Measurements from ENCODE around the gene TM9SF1. TPM values are rescaled to one million over a fixed set of nuclear protein-coding genes. Genes with fewer than 3 reads are reported as not detected.

Gene TM9SF1
- total and polyA plus RNA-seq, 4 donors: 15.8 to 37.3 (median 35.2) TPM

DNA sequence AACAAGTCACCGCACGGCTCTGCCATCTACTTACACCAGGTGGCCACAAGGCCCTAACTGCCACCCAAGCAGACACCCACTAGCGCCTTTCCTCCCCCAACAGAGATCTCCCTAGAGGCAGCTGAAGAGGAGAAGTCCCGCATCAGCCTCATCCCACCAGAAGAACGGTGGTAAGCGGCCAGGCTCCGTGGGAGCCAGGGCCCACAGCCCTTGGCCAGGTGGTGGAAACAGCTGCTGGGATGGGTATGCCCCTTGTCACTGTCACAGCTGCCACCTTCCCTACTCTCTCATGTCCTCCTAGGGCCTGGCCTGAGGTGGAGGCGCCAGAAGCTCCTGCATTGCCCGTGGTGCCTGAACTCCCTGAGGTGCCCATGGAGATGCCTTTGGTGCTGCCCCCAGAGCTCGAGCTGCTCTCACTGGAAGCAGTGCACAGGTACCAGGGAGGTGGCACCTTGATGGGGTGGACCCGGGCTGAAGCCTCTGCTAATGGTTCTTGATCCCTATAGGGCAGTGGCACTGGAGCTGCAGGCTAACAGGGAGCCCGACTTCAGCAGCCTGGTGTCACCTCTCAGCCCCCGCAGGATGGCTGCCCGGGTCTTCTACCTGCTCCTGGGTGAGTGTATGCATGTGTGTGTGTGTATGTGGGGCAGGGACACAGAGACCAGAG, 15.8 kb downstream of the TM9SF1 start:
- ATAC-seq (ENCODE audit: low FRiP score): no peak
- H3K4me1 ChIP-seq (ENCODE audit: control insufficient read depth in 1 of 2, insufficient read depth in 2 of 2, low read length in 2 of 2): no peaks in the 10 kb centered on the region
- H3K9me3 ChIP-seq (ENCODE audit: control insufficient read depth, low read length): no peaks in the 10 kb centered on the region
- no peaks in the 10 kb centered on the region for H3K36me3 ChIP-seq (ENCODE audit: control insufficient read depth in 1 of 2, insufficient read depth in 2 of 2, low read length in 1 of 2)
- H3K4me3 ChIP-seq (ENCODE audit: low read length in 2 of 2): no peak overlapping the region
- 86 to 87% methylated on average over 14 of the region's 14 CpGs for WGBS, 2 donors
- H3K27ac ChIP-seq (ENCODE audit: low read depth in 1 of 2, low read length in 2 of 2): peak overlapping the region in 1 of 2 donors; percentile 11
- intact Hi-C loops (cut with DNase I): no loop called here
- DNase-seq: peak in 1 of 2 donors; percentile 68
- no peaks in the 10 kb centered on the region for H3K27me3 ChIP-seq (ENCODE audit: control insufficient read depth in 1 of 2, insufficient read depth in 2 of 2, low read length in 1 of 2)

DNA sequence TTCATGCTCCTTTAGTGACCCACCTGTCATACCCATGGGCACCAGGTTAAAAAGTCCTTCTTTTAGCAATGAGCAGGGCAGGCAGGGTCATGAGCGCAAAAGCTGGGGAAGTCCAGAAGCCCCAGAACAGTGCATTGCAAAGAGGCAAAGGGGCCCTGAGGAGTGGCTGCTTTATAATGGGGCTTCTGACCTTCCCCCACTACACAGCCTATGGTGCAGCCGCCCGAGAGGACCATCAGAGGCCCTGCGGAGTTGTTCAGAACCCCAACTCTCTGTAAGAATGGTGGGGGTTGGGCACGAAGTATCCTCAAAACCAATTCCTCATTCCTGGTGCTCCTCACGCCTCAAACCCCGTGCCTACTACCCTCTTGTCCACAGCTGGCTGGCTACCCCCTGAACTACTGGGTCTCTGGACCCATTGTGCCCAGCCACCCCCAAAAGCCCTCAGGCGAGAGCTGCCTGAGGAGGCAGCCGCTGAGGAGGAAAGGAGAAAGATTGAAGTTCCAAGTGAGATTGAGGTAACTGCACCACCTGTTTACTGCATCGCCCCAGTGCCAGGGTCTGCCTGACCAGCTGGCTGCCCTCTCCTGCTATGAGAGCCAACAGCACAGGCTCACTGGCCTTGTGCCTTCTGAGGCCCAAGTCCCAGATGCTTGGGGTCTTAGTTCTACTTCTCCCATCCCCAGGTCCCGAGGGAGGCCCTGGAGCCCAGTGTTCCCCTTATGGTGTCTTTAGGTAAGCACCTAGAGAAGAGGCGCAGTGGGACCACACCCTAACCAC, 16.7 kb downstream of the TM9SF1 start:
- 91 to 93% methylated on average over 12 of the region's 12 CpGs for WGBS, 2 donors
- peak in 1 of 2 donors; percentile 69 for DNase-seq
- no peaks in the 10 kb centered on the region for H3K4me1 ChIP-seq (ENCODE audit: control insufficient read depth in 1 of 2, insufficient read depth in 2 of 2, low read length in 2 of 2)
- H3K9me3 ChIP-seq (ENCODE audit: control insufficient read depth, low read length): no peaks in the 10 kb centered on the region
- no peaks in the 10 kb centered on the region for H3K27me3 ChIP-seq (ENCODE audit: control insufficient read depth in 1 of 2, insufficient read depth in 2 of 2, low read length in 1 of 2)
- ATAC-seq (ENCODE audit: low FRiP score): no peak
- H3K36me3 ChIP-seq (ENCODE audit: control insufficient read depth in 1 of 2, insufficient read depth in 2 of 2, low read length in 1 of 2): no peaks in the 10 kb centered on the region
- H3K4me3 ChIP-seq (ENCODE audit: low read length in 2 of 2): no peak overlapping the region
- intact Hi-C loops (cut with DNase I): no loop called here
- no peak overlapping the region for H3K27ac ChIP-seq (ENCODE audit: low read depth in 1 of 2, low read length in 2 of 2)

DNA sequence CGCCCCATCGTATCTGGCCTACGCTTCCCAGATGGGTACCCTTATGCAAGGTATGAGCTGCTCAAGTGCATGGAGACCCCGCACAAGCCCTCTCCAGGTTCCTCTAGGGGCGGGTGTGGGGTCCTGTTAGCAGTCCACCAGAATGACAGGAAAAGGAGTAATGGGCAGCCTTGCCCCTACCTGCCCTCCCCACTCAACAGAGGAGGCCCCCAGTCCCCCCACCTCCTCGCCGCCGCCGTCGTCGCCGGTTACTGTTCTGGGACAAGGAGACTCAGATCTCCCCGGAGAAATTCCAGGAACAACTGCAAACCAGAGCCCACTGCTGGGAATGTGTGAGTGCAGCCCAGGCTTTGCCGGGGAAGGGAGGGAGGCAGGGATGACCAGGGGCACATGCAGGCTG, 17.4 kb downstream of the TM9SF1 start:
- DNase-seq (peak in 1 of 2 donors; percentile 77), ATAC-seq (ENCODE audit: low FRiP score) (no peak)
- H3K27me3 ChIP-seq (ENCODE audit: control insufficient read depth in 1 of 2, insufficient read depth in 2 of 2, low read length in 1 of 2): no peaks in the 10 kb centered on the region
- WGBS, 2 donors: 91% methylated on average over 14 of the region's 14 CpGs
- no peaks in the 10 kb centered on the region for H3K36me3 ChIP-seq (ENCODE audit: control insufficient read depth in 1 of 2, insufficient read depth in 2 of 2, low read length in 1 of 2)
- intact Hi-C loops (cut with DNase I): no loop called here
- H3K4me3 ChIP-seq (ENCODE audit: low read length in 2 of 2): no peak overlapping the region
- no peaks in the 10 kb centered on the region for H3K9me3 ChIP-seq (ENCODE audit: control insufficient read depth, low read length)
- no peak overlapping the region for H3K27ac ChIP-seq (ENCODE audit: low read depth in 1 of 2, low read length in 2 of 2)
- no peaks in the 10 kb centered on the region for H3K4me1 ChIP-seq (ENCODE audit: control insufficient read depth in 1 of 2, insufficient read depth in 2 of 2, low read length in 2 of 2)

DNA sequence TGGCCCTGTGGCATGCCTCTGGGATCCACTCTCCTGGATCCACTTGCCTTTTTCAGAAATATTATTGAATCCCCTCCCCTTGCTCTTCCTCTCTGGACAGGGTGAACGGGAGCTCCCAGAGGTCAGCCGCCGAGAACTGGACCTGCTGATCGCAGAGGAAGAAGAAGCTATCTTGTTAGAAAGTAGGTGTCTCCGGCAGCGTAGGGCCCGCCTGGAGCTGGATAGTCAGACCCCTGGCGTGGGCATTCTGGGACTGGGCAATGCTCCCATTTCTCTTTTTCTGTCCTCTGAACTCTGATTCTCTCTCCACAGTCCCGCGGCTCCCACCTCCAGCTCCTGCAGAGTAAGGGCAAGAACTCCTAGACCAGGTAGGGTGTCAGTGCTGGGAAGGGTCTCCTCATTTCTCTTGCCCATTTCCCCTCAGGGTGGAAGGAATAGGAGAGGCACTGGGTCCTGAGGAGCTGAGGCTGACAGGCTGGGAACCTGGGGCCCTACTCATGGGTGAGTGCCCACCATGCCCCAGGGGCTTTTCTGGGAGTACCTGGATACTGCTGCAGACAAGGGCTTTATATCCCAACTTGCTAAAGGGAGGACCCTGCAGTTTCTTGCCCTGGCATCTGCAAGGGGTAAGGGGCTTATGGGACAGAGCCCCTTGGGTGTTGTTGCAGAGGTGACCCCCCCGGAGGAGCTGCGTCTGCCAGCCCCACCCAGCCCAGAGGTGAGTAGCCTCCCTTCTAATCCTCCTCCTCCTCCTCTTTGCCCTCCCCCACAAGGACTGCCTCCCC, 18.0 kb downstream of the TM9SF1 start:
- Histone ChIP-seq H3K4me1 (ENCODE audit: control insufficient read depth in 1 of 2, insufficient read depth in 2 of 2, low read length in 2 of 2) (no peaks in the 10 kb centered on the region), H3K27ac (ENCODE audit: low read depth in 1 of 2, low read length in 2 of 2) (no peak overlapping the region), H3K4me3 (ENCODE audit: low read length in 2 of 2) (no peak overlapping the region), H3K9me3 (ENCODE audit: control insufficient read depth, low read length) (no peaks in the 10 kb centered on the region), H3K36me3 (ENCODE audit: control insufficient read depth in 1 of 2, insufficient read depth in 2 of 2, low read length in 1 of 2) (no peaks in the 10 kb centered on the region), H3K27me3 (ENCODE audit: control insufficient read depth in 1 of 2, insufficient read depth in 2 of 2, low read length in 1 of 2) (no peaks in the 10 kb centered on the region)
- DNase-seq (no peak), ATAC-seq (ENCODE audit: low FRiP score) (no peak)
- 87 to 89% methylated on average over 12 of the region's 12 CpGs for WGBS, 2 donors
- intact Hi-C loops (cut with DNase I): no loop called here

DNA sequence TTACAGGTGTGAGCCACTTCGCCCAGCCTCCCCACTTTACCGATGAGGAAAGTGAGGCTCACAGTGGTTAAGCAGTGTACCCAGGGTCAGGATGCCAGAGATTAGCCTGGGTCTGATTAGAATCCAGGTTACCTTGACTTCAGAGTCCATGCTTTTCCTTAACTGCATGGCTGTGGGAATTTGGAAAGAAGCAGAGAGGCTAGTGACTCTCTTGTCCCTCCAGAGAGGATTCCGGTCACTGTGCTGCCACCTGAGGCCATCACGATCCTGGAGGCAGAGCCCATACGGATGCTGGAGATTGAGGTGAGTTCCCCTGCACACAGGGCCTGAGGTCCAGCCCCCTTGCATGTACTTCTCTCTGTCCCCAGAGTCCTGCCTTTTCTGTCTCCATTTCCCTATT, 18.6 kb downstream of the TM9SF1 start:
- peaks cover 0 to 2% of the 10 kb centered on the region in 2 donors for H3K4me1 ChIP-seq (ENCODE audit: control insufficient read depth in 1 of 2, insufficient read depth in 2 of 2, low read length in 2 of 2)
- H3K27me3 ChIP-seq (ENCODE audit: control insufficient read depth in 1 of 2, insufficient read depth in 2 of 2, low read length in 1 of 2): no peaks in the 10 kb centered on the region
- DNase-seq (no peak), ATAC-seq (ENCODE audit: low FRiP score) (no peak)
- H3K36me3 ChIP-seq (ENCODE audit: control insufficient read depth in 1 of 2, insufficient read depth in 2 of 2, low read length in 1 of 2): no peaks in the 10 kb centered on the region
- no peak overlapping the region for H3K4me3 ChIP-seq (ENCODE audit: low read length in 2 of 2)
- H3K9me3 ChIP-seq (ENCODE audit: control insufficient read depth, low read length): no peaks in the 10 kb centered on the region
- H3K27ac ChIP-seq (ENCODE audit: low read depth in 1 of 2, low read length in 2 of 2): no peak overlapping the region
- intact Hi-C loops (cut with DNase I): no loop called here
- WGBS, 2 donors: 94 to 98% methylated on average over 5 of the region's 5 CpGs

DNA sequence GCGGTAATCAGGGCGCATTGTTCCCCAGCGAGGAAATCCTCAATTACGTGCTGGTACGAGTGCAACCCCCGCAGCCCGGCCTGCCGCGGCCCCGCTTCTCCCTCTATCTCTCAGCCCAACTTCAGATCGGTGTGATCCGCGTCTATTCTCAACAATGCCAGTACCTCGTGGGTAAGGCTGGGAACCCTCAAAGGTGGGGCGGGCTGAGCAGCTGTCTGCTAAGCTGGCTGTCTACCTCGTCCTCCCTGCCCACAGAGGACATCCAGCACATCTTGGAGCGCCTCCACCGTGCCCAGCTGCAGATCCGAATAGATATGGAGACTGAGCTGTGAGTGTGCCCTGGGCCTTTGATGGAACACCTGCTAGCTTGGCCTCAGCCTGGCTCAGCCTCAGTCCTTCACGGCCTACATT, 22.4 kb downstream of the TM9SF1 start:
- Histone ChIP-seq H3K4me3 (ENCODE audit: low read length in 2 of 2) (no peak overlapping the region), H3K27me3 (ENCODE audit: control insufficient read depth in 1 of 2, insufficient read depth in 2 of 2, low read length in 1 of 2) (no peaks in the 10 kb centered on the region), H3K27ac (ENCODE audit: low read depth in 1 of 2, low read length in 2 of 2) (no peak overlapping the region), H3K4me1 (ENCODE audit: control insufficient read depth in 1 of 2, insufficient read depth in 2 of 2, low read length in 2 of 2) (peaks cover 0 to 2% of the 10 kb centered on the region in 2 donors), H3K9me3 (ENCODE audit: control insufficient read depth, low read length) (no peaks in the 10 kb centered on the region), H3K36me3 (ENCODE audit: control insufficient read depth in 1 of 2, insufficient read depth in 2 of 2, low read length in 1 of 2) (no peaks in the 10 kb centered on the region)
- DNase-seq: peak in 1 of 2 donors; percentile 77
- WGBS, 2 donors: 76 to 85% methylated on average over 20 of the region's 20 CpGs
- ATAC-seq (ENCODE audit: low FRiP score): peak; percentile 4
- intact Hi-C loops (cut with DNase I): no loop called here

DNA sequence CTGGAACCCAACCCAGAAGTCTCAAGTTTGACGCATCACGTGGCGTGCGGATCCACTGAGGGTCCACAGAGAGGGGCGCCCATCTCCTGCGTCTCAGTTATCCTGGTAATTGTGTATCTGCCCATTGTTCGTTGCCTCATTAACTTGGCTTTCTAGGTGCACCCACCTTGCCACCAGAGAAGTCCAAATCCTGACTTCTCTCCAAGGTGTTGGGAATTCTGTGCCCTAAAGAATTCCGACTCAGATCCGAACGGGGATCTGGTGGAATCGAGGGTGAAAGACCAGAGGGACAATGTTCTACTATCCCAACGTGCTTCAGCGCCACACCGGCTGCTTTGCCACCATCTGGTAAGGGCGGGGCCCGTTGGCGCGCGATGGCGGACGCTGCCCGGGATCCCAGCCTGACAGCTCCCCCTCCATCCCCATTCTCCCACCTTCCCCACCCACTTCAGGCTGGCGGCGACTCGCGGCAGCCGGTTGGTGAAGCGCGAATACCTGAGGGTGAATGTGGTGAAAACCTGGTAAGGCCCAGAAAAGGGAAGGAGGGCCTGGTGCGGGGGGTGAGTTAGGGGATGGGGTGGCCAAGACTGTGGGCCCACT, 22.9 kb downstream of the TM9SF1 start:
- H3K9me3 ChIP-seq (ENCODE audit: control insufficient read depth, low read length): no peaks in the 10 kb centered on the region
- peaks cover 0 to 2% of the 10 kb centered on the region in 2 donors for H3K4me1 ChIP-seq (ENCODE audit: control insufficient read depth in 1 of 2, insufficient read depth in 2 of 2, low read length in 2 of 2)
- intact Hi-C loops (cut with DNase I): no loop called here
- peaks cover 0 to 2% of the 10 kb centered on the region in 2 donors for H3K36me3 ChIP-seq (ENCODE audit: control insufficient read depth in 1 of 2, insufficient read depth in 2 of 2, low read length in 1 of 2)
- WGBS, 2 donors: 27 to 34% methylated on average over 30 of the region's 30 CpGs
- H3K27ac ChIP-seq (ENCODE audit: low read depth in 1 of 2, low read length in 2 of 2): no peak overlapping the region
- no peak overlapping the region for H3K4me3 ChIP-seq (ENCODE audit: low read length in 2 of 2)
- no peaks in the 10 kb centered on the region for H3K27me3 ChIP-seq (ENCODE audit: control insufficient read depth in 1 of 2, insufficient read depth in 2 of 2, low read length in 1 of 2)
- ATAC-seq (ENCODE audit: low FRiP score) (peak; percentile 6), DNase-seq (no peak)

DNA sequence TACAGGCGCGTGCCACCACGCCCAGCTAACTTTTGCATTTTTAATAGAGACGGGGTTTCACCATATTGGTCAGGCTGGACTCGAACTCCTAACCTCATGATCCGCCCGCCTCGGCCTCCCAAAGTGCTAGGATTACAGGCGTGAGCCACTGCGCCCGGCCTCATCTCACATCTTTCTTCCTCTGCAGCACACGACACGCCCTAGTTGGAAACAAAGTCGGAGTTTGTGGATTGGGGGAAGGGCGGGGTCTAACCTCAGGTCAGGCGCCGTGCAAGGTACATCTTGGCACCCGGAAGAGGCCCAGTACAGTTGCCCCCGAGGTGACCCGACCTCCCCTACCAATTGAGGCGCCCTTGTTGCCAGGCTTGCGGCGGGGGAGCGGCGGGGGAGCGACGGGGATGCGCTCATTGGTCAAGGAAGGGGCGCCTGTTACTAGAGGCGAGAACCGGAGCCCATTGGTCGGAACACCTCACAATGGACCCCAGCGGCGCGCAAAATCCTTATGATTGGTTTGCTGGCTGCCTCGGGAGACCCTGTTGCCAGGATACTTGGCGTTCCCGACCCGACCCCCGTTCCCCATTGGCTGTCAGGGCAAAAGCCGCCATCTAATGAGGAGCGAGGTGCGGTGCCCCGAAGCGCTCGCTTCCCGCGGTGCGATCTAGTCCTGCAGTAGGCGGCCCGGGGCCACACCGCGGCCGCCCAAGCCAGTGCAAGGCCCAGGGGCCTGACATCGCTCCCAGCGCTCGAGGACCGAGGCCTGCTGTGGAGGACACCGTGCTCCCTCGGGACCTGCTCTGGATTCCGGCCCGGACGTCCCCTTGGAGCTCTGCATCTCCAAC, 23.6 kb downstream of the TM9SF1 start, which contains the start of gene REC8:
Gene REC8 (plus strand): TSS at position 659 of the 839 bp plus-strand sequence. CDS start 473 bp downstream, outside the sequence.
- WGBS, 2 donors: 9% methylated on average over 63 of the region's 63 CpGs
- H3K36me3 ChIP-seq (ENCODE audit: control insufficient read depth in 1 of 2, insufficient read depth in 2 of 2, low read length in 1 of 2): peaks cover 0 to 2% of the 10 kb centered on the region in 2 donors
- no peaks in the 10 kb centered on the region for H3K27me3 ChIP-seq (ENCODE audit: control insufficient read depth in 1 of 2, insufficient read depth in 2 of 2, low read length in 1 of 2)
- DNase-seq (peak; percentile 87 to 89), ATAC-seq (ENCODE audit: low FRiP score) (peak; percentile 82)
- no peaks in the 10 kb centered on the region for H3K9me3 ChIP-seq (ENCODE audit: control insufficient read depth, low read length)
- H3K4me3 ChIP-seq (ENCODE audit: low read length in 2 of 2): peak within 1 kb of the TSS in 1 of 2 donors; percentile 4
- intact Hi-C loops (cut with DNase I): no loop called here
- no peak within 1 kb of the TSS for H3K27ac ChIP-seq (ENCODE audit: low read depth in 1 of 2, low read length in 2 of 2)
- H3K4me1 ChIP-seq (ENCODE audit: control insufficient read depth in 1 of 2, insufficient read depth in 2 of 2, low read length in 2 of 2): peaks cover 0 to 2% of the 10 kb centered on the region in 2 donors

Data from aorta (tissue), 5 donors.